GM12892 (cell line): ENCODE data around the gene THBS1.

ENCODE experiments used
- DNase-seq: peaks from one replicate; pipeline ENCODE4 v3.0.0; 2011; ENCODE audit not compliant: insufficient read length
- FAIRE-seq: peaks from 2 replicates; lab custom pipeline; 2011; peaks lifted over from hg19 to GRCh38; lab: Jason Lieb, UNC
- POLR2A ChIP-seq: IDR thresholded peaks from 2 replicates; pipeline ENCODE4 v1.6.1; 2011; ENCODE audit warnings: low read depth, low read length, control low read depth
- POLR2AphosphoS5 ChIP-seq: IDR thresholded peaks from 2 replicates; pipeline ENCODE4 v1.6.1; 2011; ENCODE audit warnings: low read depth, low read length, control low read depth
- TAF1 ChIP-seq: IDR thresholded peaks from 2 replicates; pipeline ENCODE4 v1.6.1; 2011; ENCODE audit warnings: low read depth, mild to moderate bottlenecking, control low read depth, low read length, borderline replicate concordance

THBS1 gene

DNA sequence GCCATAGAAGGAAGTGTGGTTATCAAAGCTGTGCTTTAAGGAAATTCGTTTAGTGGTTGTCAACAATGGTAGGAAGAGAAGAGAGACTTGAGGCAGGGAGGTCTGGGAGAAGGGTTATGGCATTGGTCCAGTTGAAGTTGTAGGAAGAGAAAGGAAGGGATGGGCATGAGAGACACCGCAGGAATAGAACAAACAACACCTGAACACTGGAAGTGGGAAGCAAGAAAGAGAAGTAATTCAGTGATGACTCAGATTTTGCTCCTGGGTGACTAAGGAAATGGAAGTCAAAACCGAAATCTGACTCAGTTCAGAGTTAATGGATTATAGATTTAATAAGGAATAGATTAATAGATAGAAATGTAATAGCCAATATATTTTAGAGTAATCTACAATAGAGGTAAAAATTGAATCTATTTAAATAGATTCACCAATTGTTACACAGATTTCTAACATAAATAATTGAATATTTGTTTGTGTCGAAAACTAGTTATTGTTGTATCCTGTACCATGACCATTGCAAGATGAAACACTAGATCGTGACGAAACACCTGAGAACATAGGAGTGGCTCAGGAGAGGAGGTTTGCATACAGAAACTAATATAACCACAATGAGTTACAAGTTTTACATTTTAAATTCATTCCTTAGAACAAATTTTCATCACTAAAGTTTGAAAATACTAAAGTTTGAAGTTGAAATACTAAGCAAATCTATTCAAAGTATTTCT is 36.0 kb downstream of the THBS1 start:
- no peak for FAIRE-seq
- DNase-seq = no peak
- TF ChIP-seq POLR2A (no peak), POLR2AphosphoS5 (no peak), TAF1 (no peak)

DNA sequence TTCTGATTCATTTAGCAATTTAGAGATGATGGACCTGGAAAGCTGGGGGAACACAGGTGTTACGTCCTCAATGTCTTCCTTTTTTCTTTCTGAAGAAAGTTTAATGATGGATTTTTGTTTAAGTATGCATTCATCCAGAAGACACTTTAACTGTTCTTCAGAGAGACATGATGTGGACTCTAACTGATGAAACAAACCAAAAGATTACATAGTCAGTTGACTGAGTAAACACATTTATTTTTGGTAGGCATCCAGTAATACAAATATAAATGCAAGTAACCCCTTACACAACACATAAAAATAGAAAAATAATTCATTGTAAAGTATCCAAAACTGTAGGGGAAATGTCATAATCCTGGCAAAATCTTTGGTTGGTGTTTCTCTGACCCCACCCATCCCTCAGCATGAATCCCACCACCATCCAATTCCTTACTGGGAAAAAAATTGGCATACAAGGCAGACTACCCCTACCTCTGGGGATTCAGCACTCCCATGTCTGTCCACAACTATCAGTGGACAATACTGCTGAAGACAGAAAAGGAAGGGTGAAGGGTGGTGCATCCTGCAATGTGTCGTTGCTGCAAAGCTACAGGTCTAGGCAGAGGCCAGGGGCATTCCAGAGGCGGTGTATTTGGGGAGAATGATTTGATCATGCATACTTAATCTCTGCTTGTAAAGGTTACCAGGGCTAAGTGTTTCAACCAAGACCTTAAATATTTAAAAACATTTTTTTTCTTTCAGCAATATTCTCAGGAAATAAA is 37.4 kb downstream of the THBS1 start:
- DNase-seq (no peak), FAIRE-seq (no peak)

DNA sequence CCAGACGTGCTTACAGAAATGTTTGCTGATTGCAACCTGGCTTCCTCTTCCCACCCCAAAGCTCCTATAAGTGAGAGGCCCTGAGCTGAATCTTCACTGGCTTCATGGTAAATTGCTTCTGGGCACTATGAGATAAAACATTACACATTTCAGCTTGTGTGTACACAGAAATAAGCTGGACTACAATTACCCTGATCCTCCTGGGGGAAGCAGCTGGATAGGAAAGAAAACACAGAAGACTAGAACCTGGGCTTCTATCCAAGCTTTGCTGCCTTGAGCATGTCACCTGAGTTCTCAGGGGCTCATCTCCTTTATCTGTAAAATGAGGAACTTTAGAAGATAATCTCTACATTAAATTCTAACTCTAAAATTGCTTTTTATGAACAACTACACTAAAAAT is 40.3 kb downstream of the THBS1 start:
- no peak for TF ChIP-seq TAF1
- TF ChIP-seq POLR2AphosphoS5 = no peak
- TF ChIP-seq POLR2A = no peak
- DNase-seq (no peak), FAIRE-seq (no peak)

More for the DNA sequence above, 37.4 kb downstream of the THBS1 start:
- no peak for TF ChIP-seq POLR2AphosphoS5
- TF ChIP-seq POLR2A = no peak
- no peak for TF ChIP-seq TAF1

- DNase-seq = no peak
Observed at GRCh38 chr15:39621976-39622375, 41.1 kb downstream of the THBS1 start.

DNA sequence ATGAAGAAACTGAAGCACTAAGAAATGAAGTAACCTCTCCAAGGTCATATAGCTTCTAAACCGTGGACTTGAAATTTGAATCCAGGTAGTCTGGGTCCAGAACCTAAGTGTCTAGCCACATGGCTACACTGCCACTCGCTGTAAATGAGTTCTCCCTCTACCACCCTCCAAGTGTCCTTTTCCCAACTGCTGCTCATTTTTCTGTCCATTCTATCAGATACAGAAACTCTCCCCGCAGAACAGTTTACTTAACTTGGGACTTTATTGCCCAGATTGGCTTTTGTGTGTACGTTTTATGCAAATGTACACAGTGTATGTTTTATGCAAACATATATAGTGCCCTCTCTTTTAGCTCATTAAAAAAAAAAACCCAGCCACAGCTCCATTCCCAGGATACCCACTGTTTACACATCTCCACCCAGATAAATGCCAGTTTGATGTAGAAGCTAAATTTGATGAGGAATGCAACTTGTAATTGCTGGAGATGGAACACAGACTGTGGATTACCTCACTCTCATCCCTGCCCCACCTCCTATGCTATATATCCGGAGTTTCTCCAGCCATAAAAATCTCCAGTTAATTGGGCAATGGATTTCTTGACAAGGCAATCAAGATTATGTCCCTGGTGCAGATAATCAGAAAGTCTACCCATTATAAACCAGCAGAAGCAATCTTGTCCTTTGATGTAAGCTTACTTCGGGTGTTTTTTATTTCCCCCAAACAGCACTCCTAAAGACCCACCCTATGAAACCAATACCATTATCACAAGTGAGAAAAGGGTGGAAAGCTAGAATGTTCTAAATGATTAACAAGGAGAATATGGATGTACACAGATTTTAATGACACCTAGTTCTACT is 42.0 kb downstream of the THBS1 start:
- no peak for DNase-seq
- TF ChIP-seq TAF1 = no peak
- no peak for TF ChIP-seq POLR2AphosphoS5
- no peak for TF ChIP-seq POLR2A
- FAIRE-seq = no peak

More at GRCh38 chr15:39621976-39622375, 41.1 kb downstream of the THBS1 start:
- TF ChIP-seq POLR2AphosphoS5 (no peak), POLR2A (no peak), TAF1 (no peak)
- FAIRE-seq = no peak

- FAIRE-seq (peak; percentile 93), DNase-seq (no peak)
- TF ChIP-seq TAF1 (no peak), POLR2A (no peak), POLR2AphosphoS5 (no peak)
Observed at GRCh38 chr15:39623529-39623931, 42.7 kb downstream of the THBS1 start.

DNA sequence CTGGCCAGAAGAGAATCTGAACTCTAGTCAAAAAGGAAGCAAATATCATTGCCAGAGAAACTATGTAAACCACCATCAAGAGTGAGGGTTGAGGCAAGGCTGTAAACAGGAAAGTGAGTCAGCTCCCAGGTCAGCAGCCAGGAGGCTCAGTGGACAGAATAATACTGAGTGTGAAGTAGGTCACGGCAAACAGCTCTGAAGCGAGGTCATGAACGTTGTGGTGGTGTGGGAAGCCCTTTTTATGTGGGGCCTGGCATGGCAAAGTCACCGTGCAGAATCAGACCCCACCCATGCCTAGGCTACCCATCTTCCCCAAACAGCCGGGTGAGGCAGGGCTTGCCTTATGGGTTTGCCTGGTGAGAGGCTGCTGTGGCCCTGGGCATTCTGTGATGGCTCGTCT is 43.9 kb downstream of the THBS1 start:
- FAIRE-seq (peak; percentile 79), DNase-seq (no peak)
- TF ChIP-seq TAF1 (no peak), POLR2AphosphoS5 (no peak), POLR2A (no peak)

DNA sequence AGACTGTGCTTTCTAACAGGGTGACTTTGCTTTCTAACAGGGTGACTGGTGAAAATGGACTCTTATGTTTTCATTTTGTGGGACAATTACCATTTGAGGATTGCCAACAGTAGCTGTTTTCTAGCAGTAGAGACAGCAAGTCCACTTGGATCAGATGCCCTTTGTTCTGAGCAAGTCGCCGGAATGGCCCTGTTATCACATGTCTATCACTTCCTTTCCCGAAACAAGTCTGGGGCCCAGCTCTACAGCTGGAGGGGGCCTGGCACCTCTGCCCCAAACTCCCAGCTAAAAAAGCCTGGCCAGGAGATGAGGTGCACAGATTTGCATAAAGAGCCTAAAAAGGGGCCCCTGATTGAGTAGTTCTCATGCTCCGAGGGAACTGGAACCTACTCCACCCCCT is 44.6 kb downstream of the THBS1 start:
- TF ChIP-seq TAF1 = no peak
- TF ChIP-seq POLR2A = no peak
- DNase-seq (no peak), FAIRE-seq (no peak)

- no peak for DNase-seq
- no peak for TF ChIP-seq TAF1
- TF ChIP-seq POLR2A = no peak
- no peak for TF ChIP-seq POLR2AphosphoS5
- FAIRE-seq = no peak
Observed at GRCh38 chr15:39625856-39626255, 45.0 kb downstream of the THBS1 start.

DNA sequence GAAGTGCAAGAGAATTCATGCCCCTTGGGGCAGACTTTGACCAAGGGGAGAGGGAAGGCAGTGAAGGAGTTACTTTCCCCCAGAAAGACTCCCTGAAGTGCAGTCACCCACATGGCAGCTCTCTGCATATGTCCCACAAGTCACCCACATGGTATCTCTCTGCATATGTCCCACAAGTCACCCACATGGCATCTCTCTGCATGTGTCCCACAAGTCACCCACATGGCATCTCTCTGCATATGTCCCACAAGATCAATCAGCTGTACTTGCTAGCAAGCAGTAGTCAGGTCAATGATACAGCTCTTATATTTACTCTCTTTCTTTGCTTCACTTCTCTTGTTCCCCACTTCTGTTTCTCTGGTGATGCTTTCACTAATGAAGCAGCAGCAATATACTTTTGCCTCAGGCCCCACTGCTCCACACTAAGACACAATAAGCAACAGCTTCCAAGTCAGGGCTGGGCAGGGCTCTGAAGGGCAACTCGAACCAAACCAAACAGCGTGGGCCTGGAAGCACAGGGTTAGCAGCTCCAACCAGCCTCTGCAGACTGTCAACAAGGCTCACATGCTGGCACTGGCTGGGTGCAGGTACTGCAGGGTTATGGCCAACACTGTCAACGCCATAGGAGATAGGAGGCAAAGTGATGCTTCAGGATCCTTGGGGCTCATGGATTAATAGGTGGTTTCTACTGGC is 46.7 kb downstream of the THBS1 start:
- DNase-seq (no peak), FAIRE-seq (no peak)
- TF ChIP-seq POLR2A (no peak), TAF1 (no peak), POLR2AphosphoS5 (no peak)

GRCh38 chr15:39628144-39628508 is 47.2 kb downstream of the THBS1 start:
- no peak for TF ChIP-seq POLR2AphosphoS5
- no peak for TF ChIP-seq POLR2A
- TF ChIP-seq TAF1 = no peak
- DNase-seq (no peak), FAIRE-seq (no peak)
